Left colon (tissue), 2 donors: ENCODE results near the gene MRPL57. TPM values are rescaled to one million over a fixed set of nuclear protein-coding genes. Genes with fewer than 3 reads are reported as not detected.
A peak's percentile ranks its signal among the peaks of the same experiment; 100 is the strongest.
"Not testable (repeated sequence)": the region's sequence is repeated elsewhere in the genome, so short reads cannot be mapped to it uniquely, and the experiment has no call there.

Experiments used
- ATAC-seq: fragments of 200-7000 bp; cut with Tn5 transposase; one replicate; pipeline ENCODE4 v1.9.1; 2020; ENCODE audit warnings: mild to moderate bottlenecking, moderate library complexity
- DNase-seq, 2 donors: peaks; one replicate each; pipeline ENCODE4 v3.0.0-alpha.2; 2020
- intact Hi-C, 2 donors: fragments of 100-400 bp; cut with DNase I in 1 of 2; cut with micrococcal nuclease in 1 of 2; formaldehyde crosslinking; loops; one replicate each; pipeline versions ENCODE4 v1.11.2 to v1.14.0; 2022; cut with DNase I, micrococcal nuclease
- long read RNA-seq: library from polyadenylated mRNA; unstranded; transcript quantifications from one replicate; pipeline ENCODE4 v2.0.0, GENCODE V29; 2021
- total RNA-seq, 2 donors: library from RNA; stranded (reverse); fragmentation: NEBNext Ultra II Directional; extraction: Animal tissue kit (Norgen Biotek cat#: 25700); gene quantifications; one replicate each; pipeline ENCODE4 v1.2.1, GENCODE V29; 2021
- donor health status: DM: no; HTN: no; CAD: no.
- donor health status: DM: yes; HTN: yes; CAD: no.

The MRPL57 gene
- 10 to 100 TPM; 15.2 TPM for total RNA-seq
- long read RNA-seq, transcript MRPL57-201 (2 exons, 2,246 nt), result major isoform, 52 of 56 reads
- long read RNA-seq, partial matches to known transcripts, result 0 of 56 reads
- long read RNA-seq, other reads (novel, unspliced or antisense), result 4 of 56 reads

GRCh38 chr13:21176215-21176981, at the start of gene MRPL57, which contains the start of gene SKA3:
MRPL57 (plus strand) TSS chr13:21176658; CDS start chr13:21176917, 259 bp downstream.
SKA3 (minus strand) TSS chr13:21176552; CDS start chr13:21176477, 75 bp downstream.
- peak; percentile 90 to 93 for DNase-seq
- ATAC-seq, result peak; percentile 93
- intact Hi-C loops, result no loop called here

GRCh38 chr13:21130116-21130515, 46.3 kb upstream of the MRPL57 start:
- DNase-seq, result no peak
- intact Hi-C loops, result loop anchor here in 1 of 2 donors (10.0 kb wide), 1 partner anchor 185 kb away; no protein-coding TSS in a partner anchor
- ATAC-seq, result no peak

GRCh38 chr13:21133077-21133476, 43.4 kb upstream of the MRPL57 start:
- DNase-seq (no peak), ATAC-seq (no peak)
- intact Hi-C loops, result loop anchor here in 1 of 2 donors (10.0 kb wide), 1 partner anchor 188 kb away; no protein-coding TSS in a partner anchor

- ATAC-seq (peak; percentile 13), DNase-seq (no peak)
- intact Hi-C loops, result loop anchor here in 1 of 2 donors (10.0 kb wide), 1 partner anchor 190 kb away; no protein-coding TSS in a partner anchor
Observed at GRCh38 chr13:21134475-21134874, 42.0 kb upstream of the MRPL57 start.

DNA sequence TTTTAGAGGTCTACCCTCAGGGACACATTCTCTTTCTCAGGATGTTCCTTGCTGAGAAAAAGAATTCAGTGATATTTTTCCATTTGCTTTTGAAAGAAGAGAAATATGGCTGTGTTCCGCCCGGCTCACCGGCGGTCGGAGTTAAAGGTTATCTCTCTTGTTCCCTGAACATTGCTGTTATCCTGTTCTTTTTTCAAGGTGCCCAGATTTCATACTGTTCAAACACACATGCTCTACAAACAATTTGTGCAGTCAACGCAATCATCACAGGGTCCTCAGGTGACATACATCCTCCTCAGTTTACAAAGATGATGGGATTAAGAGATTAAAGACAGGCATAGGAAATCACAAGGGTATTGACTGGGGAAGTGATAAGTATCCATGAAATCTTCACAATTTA, 40.6 kb upstream of the MRPL57 start:
- DNase-seq, ATAC-seq: not testable (repeated sequence)
- intact Hi-C loops, result loop anchor here in 1 of 2 donors (10.0 kb wide), 1 partner anchor 191 kb away; no protein-coding TSS in a partner anchor

DNA sequence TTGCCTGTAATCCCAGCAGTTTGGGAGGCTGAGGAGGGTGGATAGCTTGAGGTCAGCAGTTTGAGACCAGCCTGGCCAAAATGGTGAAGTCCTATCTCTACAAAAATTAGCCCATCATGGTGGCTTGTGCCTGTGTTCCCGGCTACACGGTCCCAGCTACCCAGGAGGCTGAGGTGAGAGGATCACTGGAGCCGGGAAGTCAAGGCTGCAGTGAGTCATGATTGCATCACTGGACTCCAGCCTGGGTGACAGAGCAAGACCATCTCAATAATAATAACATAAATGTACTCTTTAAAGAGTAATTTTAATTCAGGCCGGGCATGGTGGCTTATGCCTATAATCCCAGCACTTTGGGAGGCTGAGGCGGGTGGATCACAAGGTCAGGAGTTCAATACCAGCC, 38.8 kb upstream of the MRPL57 start:
- DNase-seq, result no peak
- intact Hi-C loops, result loop anchor here in 1 of 2 donors (10.0 kb wide), 1 partner anchor 193 kb away; no protein-coding TSS in a partner anchor

DNA sequence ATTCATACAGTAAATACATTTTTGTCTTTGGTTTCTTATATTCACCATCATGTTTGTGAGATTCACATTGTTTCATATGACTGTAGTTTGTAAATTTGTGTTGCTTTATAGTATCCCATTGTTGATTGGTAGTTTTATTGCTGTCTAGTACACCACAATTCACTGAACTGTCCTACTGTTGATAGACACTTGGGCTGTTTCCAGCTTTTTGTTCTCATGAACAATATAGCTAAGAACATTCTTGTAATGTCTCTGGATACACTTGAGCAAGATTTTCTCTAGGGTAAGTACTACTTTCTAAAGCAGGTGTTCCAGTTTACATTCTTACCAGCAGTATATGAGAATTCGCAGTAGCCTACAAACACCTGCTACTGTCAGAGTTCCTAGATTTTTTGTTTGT, 37.9 kb upstream of the MRPL57 start:
- no peak for DNase-seq
- intact Hi-C loops, result loop anchor here in 1 of 2 donors (10.0 kb wide), 1 partner anchor 194 kb away; no protein-coding TSS in a partner anchor
- peak; percentile 7 for ATAC-seq

More for the DNA sequence above, 38.8 kb upstream of the MRPL57 start:
- no peak for ATAC-seq

GRCh38 chr13:21139374-21139773, 37.1 kb upstream of the MRPL57 start:
- ATAC-seq, result no peak
- peak; percentile 28 to 37 for DNase-seq
- intact Hi-C loops, result loop anchor here in 1 of 2 donors (10.0 kb wide), 1 partner anchor 195 kb away; no protein-coding TSS in a partner anchor

GRCh38 chr13:21142766-21143165, 33.7 kb upstream of the MRPL57 start:
- intact Hi-C loops, result no loop called here
- no peak for ATAC-seq
- no peak for DNase-seq

DNA sequence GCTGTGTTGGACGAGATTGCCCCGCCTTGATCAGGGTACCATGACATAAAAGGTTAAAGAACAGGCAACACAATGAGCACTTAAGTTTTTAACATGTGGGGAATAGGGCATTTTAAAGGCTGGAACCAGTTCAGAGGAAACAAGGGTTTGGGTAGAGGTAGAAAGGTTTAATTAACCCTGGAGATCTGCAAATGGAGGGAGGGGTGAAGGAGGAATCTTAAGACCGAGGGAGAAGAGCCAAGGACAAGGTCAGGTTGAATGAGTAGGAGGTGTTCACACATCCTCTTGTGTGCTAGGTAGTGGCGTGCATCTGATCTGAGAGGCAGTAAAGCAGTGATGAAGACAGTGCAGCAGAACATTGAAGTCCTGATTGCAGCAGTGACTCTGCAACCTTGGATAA, 28.6 kb upstream of the MRPL57 start:
- DNase-seq (no peak), ATAC-seq (no peak)
- intact Hi-C loops, result no loop called here

DNA sequence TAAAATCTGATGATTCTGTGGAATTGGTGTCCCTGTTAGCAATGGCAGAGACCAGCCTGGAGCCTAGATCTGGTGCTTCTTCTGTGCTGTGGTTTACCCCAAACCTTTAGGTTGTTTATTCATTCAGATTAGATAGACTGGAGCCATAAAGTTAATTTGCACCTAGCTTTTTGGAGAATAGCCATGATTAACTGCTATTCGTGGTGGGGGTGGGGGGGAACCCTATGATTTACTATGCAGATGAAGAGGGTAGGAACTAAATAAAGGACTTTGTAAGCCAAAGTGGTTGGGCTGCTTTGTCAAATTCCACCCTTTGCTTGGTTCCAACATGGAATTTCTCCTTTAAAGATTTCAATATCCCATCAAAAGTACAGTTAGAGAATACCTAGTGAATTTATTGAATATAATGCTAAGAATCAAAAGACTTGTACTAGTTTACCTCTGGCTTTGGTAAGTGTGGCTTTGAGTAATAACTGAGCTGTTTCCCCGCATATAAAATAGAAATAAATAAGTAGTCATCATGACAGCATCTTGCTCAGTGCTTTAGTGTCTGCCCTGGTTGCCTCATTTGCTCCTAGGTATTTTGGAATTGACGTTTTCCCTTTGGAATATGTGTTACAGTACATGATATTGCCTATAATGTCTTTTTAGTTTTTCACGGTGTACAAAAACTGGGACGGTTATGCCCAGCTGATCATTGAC, 27.8 kb upstream of the MRPL57 start:
- no peak for DNase-seq
- intact Hi-C loops, result no loop called here
- no peak for ATAC-seq

GRCh38 chr13:21149568-21149967, 26.9 kb upstream of the MRPL57 start:
- intact Hi-C loops, result no loop called here

GRCh38 chr13:21150013-21150412, 26.4 kb upstream of the MRPL57 start:
- DNase-seq (no peak), ATAC-seq (no peak)
- intact Hi-C loops, result no loop called here

More at GRCh38 chr13:21149568-21149967, 26.9 kb upstream of the MRPL57 start:
- DNase-seq (no peak), ATAC-seq (no peak)

GRCh38 chr13:21152251-21152899, 24.1 kb upstream of the MRPL57 start:
- ATAC-seq (no peak), DNase-seq (no peak)
- intact Hi-C loops, result no loop called here

- intact Hi-C loops, result no loop called here
- DNase-seq (no peak), ATAC-seq (no peak)
Observed at GRCh38 chr13:21164631-21165030, 11.8 kb upstream of the MRPL57 start.

- intact Hi-C loops, ATAC-seq, DNase-seq: not testable (repeated sequence)
Observed at GRCh38 chr13:21165606-21166005, 10.9 kb upstream of the MRPL57 start.

- ATAC-seq (no peak), DNase-seq (no peak)
- intact Hi-C loops, result no loop called here
Observed at GRCh38 chr13:21171420-21171819, 5.0 kb upstream of the MRPL57 start.

DNA sequence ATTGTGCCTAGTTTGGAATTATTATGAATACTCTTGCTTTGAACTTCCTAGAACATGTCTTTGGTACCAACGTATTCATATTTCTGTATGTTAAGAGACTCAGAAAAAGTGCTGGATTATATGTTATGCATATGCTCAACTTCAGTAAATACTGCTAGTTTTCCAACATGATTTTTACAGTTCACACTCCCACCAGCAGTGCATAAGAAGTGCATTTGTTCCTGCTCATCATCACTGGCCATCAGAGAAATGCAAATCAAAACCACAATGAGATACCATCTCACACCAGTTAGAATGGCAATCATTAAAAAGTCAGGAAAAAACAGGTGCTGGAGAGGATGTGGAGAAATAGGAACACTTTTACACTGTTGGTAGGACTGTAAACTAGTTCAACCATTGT, 2.7 kb upstream of the MRPL57 start:
- DNase-seq, ATAC-seq, intact Hi-C loops: not testable (repeated sequence)
